Stimulated activated CD4-positive, alpha-beta T cell treated with anti-CD3 and anti-CD28 coated beads, Interleukin-12 subunit alpha, Interleukin-12 subunit beta, amount 100 ng/mL, for 24 hours (primary cell): ENCODE results near the gene HINFP.
"Not testable (repeated sequence)": the region's sequence is repeated elsewhere in the genome, so short reads cannot be mapped to it uniquely, and the experiment has no call there.

Experiments used
- DNase-seq, 2 experiments: peaks; one replicate each; pipeline ENCODE4 v3.0.0-alpha.2; 2020; ENCODE audit warnings: low read depth in 2 of 2

HINFP gene

GRCh38 chr11:119117004-119117706 lies 4.2 kb upstream of the HINFP start:
- no peak for DNase-seq

GRCh38 chr11:119118227-119118626 lies 3.2 kb upstream of the HINFP start:
- DNase-seq, result no peak

GRCh38 chr11:119118946-119119345 lies 2.4 kb upstream of the HINFP start:
- DNase-seq, result no peak

- no peak for DNase-seq
Measured at GRCh38 chr11:119120639-119121007, 757 bp upstream of the HINFP start.

- no peak for DNase-seq
Measured at GRCh38 chr11:119121811-119122124, 388 bp downstream of the HINFP start.

GRCh38 chr11:119125821-119126220 lies 4.4 kb downstream of the HINFP start:
- DNase-seq, result no peak

- DNase-seq, result no peak
Measured at GRCh38 chr11:119126675-119127268, 5.4 kb downstream of the HINFP start.

- no peak for DNase-seq
Measured at GRCh38 chr11:119130662-119131061, 9.3 kb downstream of the HINFP start.

GRCh38 chr11:119134389-119134978 lies 13.1 kb downstream of the HINFP start:
- DNase-seq, result no peak

GRCh38 chr11:119139276-119139675 lies 17.9 kb downstream of the HINFP start:
- DNase-seq, result not testable (repeated sequence)

- no peak for DNase-seq
Measured at GRCh38 chr11:119144825-119145486, 23.6 kb downstream of the HINFP start.

GRCh38 chr11:119145551-119145950 lies 24.2 kb downstream of the HINFP start:
- DNase-seq, result no peak

GRCh38 chr11:119147604-119148333 lies 26.4 kb downstream of the HINFP start:
- no peak for DNase-seq

GRCh38 chr11:119148720-119149017 lies 27.3 kb downstream of the HINFP start:
- DNase-seq, result no peak

GRCh38 chr11:119149018-119149785 lies 27.8 kb downstream of the HINFP start, which contains the start of gene ABCG4:
TSS of gene ABCG4 (plus strand) at chr11:119149052. CDS start at chr11:119149966, 914 bp downstream.
- DNase-seq, result no peak

GRCh38 chr11:119149786-119150275 lies 28.5 kb downstream of the HINFP start:
- DNase-seq, result no peak

- no peak for DNase-seq
Measured at GRCh38 chr11:119152043-119152442, 30.7 kb downstream of the HINFP start.

- DNase-seq, result no peak
Measured at GRCh38 chr11:119152604-119153003, 31.2 kb downstream of the HINFP start.

- no peak for DNase-seq
Measured at GRCh38 chr11:119153049-119153818, 31.9 kb downstream of the HINFP start.

- DNase-seq, result no peak
Measured at GRCh38 chr11:119154178-119154577, 32.8 kb downstream of the HINFP start.
